DND-41 (cell line): ENCODE results near the gene LYST.

Source experiments
- CTCF ChIP-seq: IDR thresholded peaks from 2 replicates; pipeline ENCODE4 v1.5.1; 2012; ENCODE audit warnings: borderline replicate concordance, low read length, moderate library complexity, mild to moderate bottlenecking; ENCODE audit not compliant: poor library complexity, severe bottlenecking; ENCODE audit errors: extremely low read depth
- EZH2 ChIP-seq: IDR thresholded peaks from 3 replicates; pipeline ENCODE4 v1.6.1; 2012; ENCODE audit warnings: borderline replicate concordance, low read depth, mild to moderate bottlenecking, moderate library complexity, low read length, inconsistent platforms; ENCODE audit not compliant: severe bottlenecking

- no peak for TF ChIP-seq CTCF
- TF ChIP-seq EZH2 = no peak
Observed at GRCh38 chr1:235851939-235852338, 14.8 kb downstream of the LYST start.
